ENCODE results near the gene KTI12.
A peak's percentile ranks its signal among the peaks of the same experiment; 100 is the strongest.

KTI12 gene

DNA sequence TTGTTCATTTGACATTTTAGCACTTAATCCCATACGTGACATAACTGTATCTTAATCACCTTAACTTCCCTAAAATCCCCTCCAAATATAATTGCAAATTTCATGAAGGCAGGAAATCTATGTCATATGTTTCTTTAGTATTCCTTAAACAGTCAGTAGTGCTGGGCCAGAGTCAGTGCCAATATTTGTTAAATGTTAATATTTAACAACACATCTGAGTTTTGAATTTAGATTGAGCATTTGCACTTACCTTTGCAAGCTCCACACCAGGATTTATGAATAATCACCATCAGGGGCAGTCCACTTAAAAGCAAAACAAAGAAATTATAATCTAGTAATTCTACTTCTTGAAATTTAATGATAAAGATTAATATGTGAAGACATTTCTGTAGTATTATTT lies 5.3 kb downstream of the KTI12 start:
- H3K36me3 ChIP-seq (replicated peaks in 1 of 2; ENCODE audit: control insufficient read depth in 2 of 2, insufficient read depth in 2 of 2, low read length in 2 of 2): peaks cover 11 to 57% of the 10 kb centered on the region in 2 donors
- peaks cover 5 to 8% of the 10 kb centered on the region in 2 donors for H3K4me1 ChIP-seq (ENCODE audit: control insufficient read depth in 2 of 2, insufficient read depth in 1 of 2, low read depth in 1 of 2, low read length in 2 of 2)
- no peak overlapping the region for H3K27ac ChIP-seq (replicated peaks; ENCODE audit: low read length)
- H4K91ac ChIP-seq (ENCODE audit: low read depth, low read length, poor library complexity): no peak overlapping the region
- no peak overlapping the region for H2BK12ac ChIP-seq (ENCODE audit: low read length)
- no peak overlapping the region for H2AK5ac ChIP-seq (ENCODE audit: low read depth, low read length)
- H2BK120ac ChIP-seq (ENCODE audit: low read depth, low read length): no peak overlapping the region
- no peak overlapping the region for H2AFZ ChIP-seq (ENCODE audit: low read length)
- no peak overlapping the region for H4K8ac ChIP-seq (ENCODE audit: low read depth, low read length)
- H3K9me3 ChIP-seq (replicated peaks in 1 of 2; ENCODE audit: control insufficient read depth in 2 of 2, insufficient read depth in 1 of 2, low read depth in 1 of 2, low read length in 2 of 2): no peaks in the 10 kb centered on the region
- H2BK15ac ChIP-seq (ENCODE audit: low read length): no peak overlapping the region
- no peak for DNase-seq (ENCODE audit: low spot score)
- H3K14ac ChIP-seq (ENCODE audit: low read length): no peak overlapping the region
- no peak overlapping the region for H3K4me2 ChIP-seq (ENCODE audit: insufficient read depth, low read length, poor library complexity, severe bottlenecking)
- H3K23ac ChIP-seq (ENCODE audit: low read depth, low read length, poor library complexity): no peak overlapping the region
- H3K18ac ChIP-seq (ENCODE audit: low read length): no peak overlapping the region
- no peak overlapping the region for H3K4ac ChIP-seq (ENCODE audit: low read length)
- H3K4me3 ChIP-seq (ENCODE audit: low read length in 2 of 2): no peak overlapping the region
- H3K79me1 ChIP-seq (ENCODE audit: low read depth, low read length): peaks cover 9% of the 10 kb centered on the region
- no peak overlapping the region for H2BK5ac ChIP-seq (ENCODE audit: low read length)
- no peaks in the 10 kb centered on the region for H3K27me3 ChIP-seq (ENCODE audit: control insufficient read depth in 3 of 3, insufficient read depth in 3 of 3, low read depth in 1 of 3, low read length in 3 of 3)
- H3K9ac ChIP-seq (ENCODE audit: low read depth, low read length, poor library complexity): no peak overlapping the region
- 100% methylated on average over 1 of the region's 1 CpG; no CpG with 5 or more reads in 1 of the 2 donors for WGBS, 2 donors (ENCODE audit: extremely low coverage in 2 of 2, insufficient read length in 2 of 2, insufficient replicate concordance in 1 of 2)

DNA sequence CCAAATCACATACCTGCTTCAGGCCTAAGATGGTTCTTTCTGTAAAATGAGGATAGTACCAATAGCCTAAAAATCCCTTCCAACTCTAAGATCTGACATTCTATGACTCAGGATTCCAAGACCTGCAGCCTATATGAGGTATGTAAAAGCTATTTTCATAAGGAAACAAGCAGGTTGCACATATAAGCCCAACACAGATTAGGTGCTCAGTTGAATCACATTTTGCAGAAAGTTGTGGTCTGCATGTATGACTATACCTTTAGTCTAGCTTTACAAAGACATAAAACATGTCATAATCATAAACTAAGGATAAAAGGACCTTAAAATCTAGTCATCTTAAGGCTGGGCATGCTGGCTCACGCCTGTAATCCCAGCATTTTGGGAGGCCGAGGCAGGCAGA lies 7.3 kb downstream of the KTI12 start:
- Histone ChIP-seq H3K9me3 (replicated peaks in 1 of 2; ENCODE audit: control insufficient read depth in 2 of 2, insufficient read depth in 1 of 2, low read depth in 1 of 2, low read length in 2 of 2) (no peaks in the 10 kb centered on the region), H3K27me3 (ENCODE audit: control insufficient read depth in 3 of 3, insufficient read depth in 3 of 3, low read depth in 1 of 3, low read length in 3 of 3) (no peaks in the 10 kb centered on the region), H3K4me3 (ENCODE audit: low read length in 2 of 2) (no peak overlapping the region), H4K91ac (ENCODE audit: low read depth, low read length, poor library complexity) (no peak overlapping the region), H3K79me1 (ENCODE audit: low read depth, low read length) (peaks cover under 1% of the 10 kb centered on the region), H3K14ac (ENCODE audit: low read length) (no peak overlapping the region), H3K4me2 (ENCODE audit: insufficient read depth, low read length, poor library complexity, severe bottlenecking) (no peak overlapping the region), H3K4me1 (ENCODE audit: control insufficient read depth in 2 of 2, insufficient read depth in 1 of 2, low read depth in 1 of 2, low read length in 2 of 2) (no peaks in the 10 kb centered on the region), H2AFZ (ENCODE audit: low read length) (no peak overlapping the region), H2BK120ac (ENCODE audit: low read depth, low read length) (no peak overlapping the region), H2BK5ac (ENCODE audit: low read length) (no peak overlapping the region), H3K18ac (ENCODE audit: low read length) (no peak overlapping the region), H2BK12ac (ENCODE audit: low read length) (no peak overlapping the region), H2AK5ac (ENCODE audit: low read depth, low read length) (no peak overlapping the region), H3K4ac (ENCODE audit: low read length) (no peak overlapping the region), H3K23ac (ENCODE audit: low read depth, low read length, poor library complexity) (no peak overlapping the region), H3K9ac (ENCODE audit: low read depth, low read length, poor library complexity) (no peak overlapping the region), H3K36me3 (replicated peaks in 1 of 2; ENCODE audit: control insufficient read depth in 2 of 2, insufficient read depth in 2 of 2, low read length in 2 of 2) (peaks cover 17 to 60% of the 10 kb centered on the region in 2 donors), H2BK15ac (ENCODE audit: low read length) (no peak overlapping the region), H3K27ac (replicated peaks; ENCODE audit: low read length) (no peak overlapping the region), H4K8ac (ENCODE audit: low read depth, low read length) (no peak overlapping the region)
- no peak for DNase-seq (ENCODE audit: low spot score)
- WGBS, 2 donors (ENCODE audit: extremely low coverage in 2 of 2, insufficient read length in 2 of 2, insufficient replicate concordance in 1 of 2): no CpG with 5 or more reads among the region's 2 CpGs

DNA sequence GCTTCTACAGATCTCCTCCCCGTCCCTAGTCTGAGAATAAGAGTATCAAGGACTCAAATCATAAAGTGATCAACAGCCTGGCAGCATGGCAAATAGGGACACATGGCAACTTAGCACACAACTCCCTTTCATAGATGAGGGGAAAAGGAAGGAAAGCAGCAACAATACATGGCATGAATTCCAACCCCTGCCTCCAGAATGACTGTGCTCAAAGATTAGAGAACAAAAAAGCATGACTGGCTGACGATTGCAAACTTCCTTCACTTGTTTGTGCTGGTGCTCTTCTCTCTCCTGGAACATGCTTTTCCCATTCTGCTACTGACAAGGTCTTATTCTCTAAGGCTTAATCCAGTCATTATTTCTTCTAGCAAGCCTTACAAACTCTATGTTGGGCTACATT lies 11.5 kb downstream of the KTI12 start:
- Histone ChIP-seq H3K14ac (ENCODE audit: low read length) (no peak overlapping the region), H2BK15ac (ENCODE audit: low read length) (no peak overlapping the region), H3K27ac (replicated peaks; ENCODE audit: low read length) (peak overlapping the region; percentile 27), H2BK5ac (ENCODE audit: low read length) (no peak overlapping the region), H3K18ac (ENCODE audit: low read length) (no peak overlapping the region), H3K4me3 (ENCODE audit: low read length in 2 of 2) (no peak overlapping the region), H2AK5ac (ENCODE audit: low read depth, low read length) (no peak overlapping the region), H3K4me2 (ENCODE audit: insufficient read depth, low read length, poor library complexity, severe bottlenecking) (no peak overlapping the region), H3K23ac (ENCODE audit: low read depth, low read length, poor library complexity) (no peak overlapping the region), H2BK12ac (ENCODE audit: low read length) (no peak overlapping the region), H3K79me1 (ENCODE audit: low read depth, low read length) (no peaks in the 10 kb centered on the region), H3K27me3 (ENCODE audit: control insufficient read depth in 3 of 3, insufficient read depth in 3 of 3, low read depth in 1 of 3, low read length in 3 of 3) (no peaks in the 10 kb centered on the region), H3K9ac (ENCODE audit: low read depth, low read length, poor library complexity) (no peak overlapping the region), H2BK120ac (ENCODE audit: low read depth, low read length) (no peak overlapping the region), H4K8ac (ENCODE audit: low read depth, low read length) (no peak overlapping the region), H3K9me3 (replicated peaks in 1 of 2; ENCODE audit: control insufficient read depth in 2 of 2, insufficient read depth in 1 of 2, low read depth in 1 of 2, low read length in 2 of 2) (no peaks in the 10 kb centered on the region), H3K4ac (ENCODE audit: low read length) (no peak overlapping the region), H2AFZ (ENCODE audit: low read length) (no peak overlapping the region), H4K91ac (ENCODE audit: low read depth, low read length, poor library complexity) (no peak overlapping the region), H3K4me1 (ENCODE audit: control insufficient read depth in 2 of 2, insufficient read depth in 1 of 2, low read depth in 1 of 2, low read length in 2 of 2) (no peaks in the 10 kb centered on the region), H3K36me3 (replicated peaks in 1 of 2; ENCODE audit: control insufficient read depth in 2 of 2, insufficient read depth in 2 of 2, low read length in 2 of 2) (peaks cover 27 to 63% of the 10 kb centered on the region in 2 donors)
- DNase-seq (ENCODE audit: low spot score): no peak
- no CpG with 5 or more reads among the region's 2 CpGs for WGBS, 2 donors (ENCODE audit: extremely low coverage in 2 of 2, insufficient read length in 2 of 2, insufficient replicate concordance in 1 of 2)

DNA sequence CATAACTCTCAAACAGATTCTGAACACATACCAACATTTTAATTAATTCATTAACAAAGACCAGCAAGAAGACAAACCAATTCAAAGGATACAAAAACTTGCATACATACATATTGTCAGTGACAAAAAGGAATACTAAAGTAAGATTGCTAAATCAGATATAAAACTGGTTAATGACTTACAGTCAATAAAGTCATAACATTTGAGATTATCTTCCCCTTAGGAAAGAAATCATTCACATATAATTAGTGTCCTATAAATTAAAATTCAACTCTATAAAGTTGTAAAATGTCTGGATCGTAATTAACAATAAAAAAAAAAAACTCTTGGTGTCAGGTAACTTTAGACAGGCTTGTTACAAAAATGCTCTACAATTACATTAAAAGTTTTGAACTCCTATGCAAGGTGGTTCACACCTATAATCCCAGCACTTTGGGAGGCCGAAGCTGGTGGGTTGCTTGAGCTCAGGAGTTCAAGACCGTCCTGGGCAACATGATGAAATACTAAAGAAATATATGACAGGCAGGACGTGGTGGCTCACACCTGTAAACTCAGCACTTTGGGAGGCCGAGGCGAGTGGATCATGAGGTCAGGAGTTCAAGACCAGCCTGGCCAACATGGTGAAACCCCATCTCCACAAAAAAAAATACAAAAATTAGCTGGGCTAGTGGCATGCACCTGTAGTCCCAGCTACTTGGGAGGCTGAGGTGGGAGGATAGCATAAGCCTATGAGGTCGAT lies 25.4 kb downstream of the KTI12 start:
- Histone ChIP-seq H3K27me3 (ENCODE audit: control insufficient read depth in 3 of 3, insufficient read depth in 3 of 3, low read depth in 1 of 3, low read length in 3 of 3) (peaks cover 0 to 13% (median 0%) of the 10 kb centered on the region in 3 experiments), H3K23ac (ENCODE audit: low read depth, low read length, poor library complexity) (no peak overlapping the region), H4K8ac (ENCODE audit: low read depth, low read length) (no peak overlapping the region), H2BK12ac (ENCODE audit: low read length) (no peak overlapping the region), H3K4ac (ENCODE audit: low read length) (no peak overlapping the region), H3K4me2 (ENCODE audit: insufficient read depth, low read length, poor library complexity, severe bottlenecking) (no peak overlapping the region), H3K36me3 (replicated peaks in 1 of 2; ENCODE audit: control insufficient read depth in 2 of 2, insufficient read depth in 2 of 2, low read length in 2 of 2) (no peaks in the 10 kb centered on the region), H3K9ac (ENCODE audit: low read depth, low read length, poor library complexity) (no peak overlapping the region), H3K4me1 (ENCODE audit: control insufficient read depth in 2 of 2, insufficient read depth in 1 of 2, low read depth in 1 of 2, low read length in 2 of 2) (peaks cover 5 to 10% of the 10 kb centered on the region in 2 donors), H3K79me1 (ENCODE audit: low read depth, low read length) (no peaks in the 10 kb centered on the region), H3K9me3 (replicated peaks in 1 of 2; ENCODE audit: control insufficient read depth in 2 of 2, insufficient read depth in 1 of 2, low read depth in 1 of 2, low read length in 2 of 2) (no peaks in the 10 kb centered on the region), H2BK120ac (ENCODE audit: low read depth, low read length) (no peak overlapping the region), H2BK5ac (ENCODE audit: low read length) (no peak overlapping the region), H3K18ac (ENCODE audit: low read length) (no peak overlapping the region), H3K4me3 (ENCODE audit: low read length in 2 of 2) (no peak overlapping the region), H3K14ac (ENCODE audit: low read length) (no peak overlapping the region), H2AFZ (ENCODE audit: low read length) (no peak overlapping the region), H2AK5ac (ENCODE audit: low read depth, low read length) (peak overlapping the region; percentile 46), H4K91ac (ENCODE audit: low read depth, low read length, poor library complexity) (no peak overlapping the region), H2BK15ac (ENCODE audit: low read length) (no peak overlapping the region), H3K27ac (replicated peaks; ENCODE audit: low read length) (no peak overlapping the region)
- no CpG with 5 or more reads among the region's 7 CpGs for WGBS, 2 donors (ENCODE audit: extremely low coverage in 2 of 2, insufficient read length in 2 of 2, insufficient replicate concordance in 1 of 2)
- no peak for DNase-seq (ENCODE audit: low spot score)
